HEK293T (cell line): ENCODE results near the gene RBAK.

ENCODE experiments used
- ARNT ChIP-seq: fragments of 450-650 bp; IDR thresholded peaks from 2 replicates; pipeline ENCODE4 v1.6.1; 2017; ENCODE audit warnings: mild to moderate bottlenecking
- BHLHE40 ChIP-seq: fragments of 450-650 bp; IDR thresholded peaks from 2 replicates; pipeline ENCODE4 v1.6.1; 2016; ENCODE audit warnings: mild to moderate bottlenecking, moderate library complexity, borderline replicate concordance
- ELF4 ChIP-seq: fragments of 450-650 bp; IDR thresholded peaks from 2 replicates; pipeline ENCODE4 v1.6.1; 2017; ENCODE audit warnings: antibody characterized with exemption
- FOXA1 ChIP-seq: fragments of 450-650 bp; IDR thresholded peaks from 2 replicates; pipeline ENCODE4 v1.6.1; 2016; ENCODE audit warnings: mild to moderate bottlenecking
- FOXK2 ChIP-seq: fragments of 450-650 bp; IDR thresholded peaks from 2 replicates; pipeline ENCODE4 v1.6.1; 2016; ENCODE audit warnings: mild to moderate bottlenecking
- FOXM1 ChIP-seq: fragments of 450-650 bp; IDR thresholded peaks from 2 replicates; pipeline ENCODE4 v1.6.1; 2017; ENCODE audit warnings: mild to moderate bottlenecking, borderline replicate concordance
- HDGF ChIP-seq: fragments of 450-650 bp; IDR thresholded peaks from 2 replicates; pipeline ENCODE4 v1.6.1; 2017; ENCODE audit warnings: antibody characterized with exemption, borderline replicate concordance
- L3MBTL2 ChIP-seq: fragments of 450-650 bp; conservative IDR thresholded peaks from 2 replicates; pipeline ENCODE4 v1.6.1; 2016; ENCODE audit warnings: mild to moderate bottlenecking
- LEF1 ChIP-seq: fragments of 450-650 bp; IDR thresholded peaks from 2 replicates; pipeline ENCODE4 v1.6.1; 2017; ENCODE audit warnings: mild to moderate bottlenecking, borderline replicate concordance
- NFRKB ChIP-seq: fragments of 450-650 bp; IDR thresholded peaks from 2 replicates; pipeline ENCODE4 v1.6.1; 2016; ENCODE audit warnings: mild to moderate bottlenecking, moderate library complexity
- PKNOX1 ChIP-seq: fragments of 450-650 bp; IDR thresholded peaks from 2 replicates; pipeline ENCODE4 v1.6.1; 2016
- SP1 ChIP-seq: fragments of 450-650 bp; IDR thresholded peaks from 2 replicates; pipeline ENCODE4 v1.6.1; 2017
- SUZ12 ChIP-seq: fragments of 450-650 bp; IDR thresholded peaks from 2 replicates; pipeline ENCODE4 v1.6.1; 2016; ENCODE audit warnings: mild to moderate bottlenecking
- TARDBP ChIP-seq: fragments of 450-650 bp; IDR thresholded peaks from 2 replicates; pipeline ENCODE4 v1.6.1; 2016

GRCh38 chr7:4998244-4998643 is 47.4 kb upstream of the RBAK start:
- TF ChIP-seq SP1, result no peak
- TF ChIP-seq TARDBP, result no peak
- TF ChIP-seq FOXA1, result no peak
- TF ChIP-seq FOXM1, result no peak
- TF ChIP-seq BHLHE40, result no peak
- TF ChIP-seq NFRKB, result no peak
- TF ChIP-seq LEF1, result no peak
- no peak for TF ChIP-seq SUZ12
- no peak for TF ChIP-seq ARNT
- TF ChIP-seq L3MBTL2, result no peak
- TF ChIP-seq FOXK2, result no peak
- no peak for TF ChIP-seq HDGF
- no peak for TF ChIP-seq ELF4
- no peak for TF ChIP-seq PKNOX1
